Keratinocyte (primary cell): ENCODE measurements around the gene UBE2J2. TPM values are rescaled to one million over a fixed set of nuclear protein-coding genes. Genes with fewer than 3 reads are reported as not detected.

Experiments used
- DNase-seq: peaks from one replicate; pipeline ENCODE4 v3.0.0-alpha.2; 2011; ENCODE audit warnings: low read depth, missing footprints, low spot score
- FAIRE-seq: peaks from 2 replicates; lab custom pipeline; 2011; peaks lifted over from hg19 to GRCh38; lab: Jason Lieb, UNC
- H2AFZ ChIP-seq: 2 replicates; pipeline ENCODE4 v1.6.0; 2012; ENCODE audit warnings: low read length, control low read depth, inconsistent platforms; ENCODE audit not compliant: control insufficient read depth
- H3K27ac ChIP-seq: 2 replicates; pipeline ENCODE4 v1.5.1; 2011; ENCODE audit warnings: low read length; ENCODE audit not compliant: control insufficient read depth, insufficient read depth
- H3K27me3 ChIP-seq: 3 replicates; pipeline ENCODE4 v1.6.0; 2011; ENCODE audit warnings: low read length; ENCODE audit not compliant: control insufficient read depth, insufficient read depth; ENCODE audit errors: extremely low read depth
- H3K36me3 ChIP-seq, 2 experiments: 2 replicates in 1 of 2; 3 replicates in 1 of 2; pipeline ENCODE4 v1.5.1; 2011; ENCODE audit warnings: low read length in 2 of 2, mild to moderate bottlenecking in 1 of 2; ENCODE audit not compliant: control insufficient read depth in 2 of 2, insufficient read depth in 2 of 2; ENCODE audit errors: extremely low read depth in 1 of 2
- H3K4me1 ChIP-seq: 3 replicates; pipeline ENCODE4 v1.5.1; 2011; ENCODE audit warnings: low read length; ENCODE audit not compliant: control insufficient read depth, insufficient read depth; ENCODE audit errors: extremely low read depth
- H3K4me2 ChIP-seq: 3 replicates; pipeline ENCODE4 v1.6.0; 2011; ENCODE audit warnings: low read depth, low read length; ENCODE audit not compliant: control insufficient read depth, insufficient read depth; ENCODE audit errors: extremely low read depth
- H3K4me3 ChIP-seq, 3 experiments: fragments of 200-600 bp in 1 of 3; sonication (generic) in 1 of 3; 2 replicates in 2 of 3; 3 replicates in 1 of 3; pipeline ENCODE4 v1.5.1; 2011 to 2016; ENCODE audit warnings: low read length in 3 of 3, mild to moderate bottlenecking in 3 of 3, control low read depth in 2 of 3, inconsistent platforms in 1 of 3, low read depth in 1 of 3, mixed read lengths in 1 of 3, mixed run types in 1 of 3, moderate library complexity in 1 of 3; ENCODE audit not compliant: control insufficient read depth in 2 of 3, insufficient read depth in 2 of 3; ENCODE audit errors: extremely low read depth in 1 of 3
- H3K79me2 ChIP-seq: 2 replicates; pipeline ENCODE4 v1.6.0; 2012; ENCODE audit warnings: low read length; ENCODE audit not compliant: control insufficient read depth, insufficient read depth
- H3K9ac ChIP-seq: 3 replicates; pipeline ENCODE4 v1.6.0; 2011; ENCODE audit warnings: low read length; ENCODE audit not compliant: control insufficient read depth, insufficient read depth; ENCODE audit errors: extremely low read depth
- H3K9me1 ChIP-seq: 3 replicates; pipeline ENCODE4 v1.6.0; 2011; ENCODE audit warnings: low read length; ENCODE audit not compliant: control insufficient read depth, insufficient read depth; ENCODE audit errors: extremely low read depth
- H3K9me3 ChIP-seq: 2 replicates; pipeline ENCODE4 v1.5.1; 2012; ENCODE audit warnings: low read depth, low read length; ENCODE audit not compliant: control insufficient read depth
- H4K20me1 ChIP-seq: 3 replicates; pipeline ENCODE4 v1.6.0; 2011; ENCODE audit warnings: low read length; ENCODE audit not compliant: control insufficient read depth, insufficient read depth; ENCODE audit errors: extremely low read depth
- CTCF ChIP-seq, 3 experiments: IDR thresholded peaks in 1 of 3; conservative IDR thresholded peaks in 1 of 3; optimal IDR thresholded peaks in 1 of 3; 2 replicates in 2 of 3; 3 replicates in 1 of 3; pipeline versions ENCODE3 to v1.5.1; 2011; ENCODE audit warnings: low read length in 3 of 3, mild to moderate bottlenecking in 3 of 3, moderate library complexity in 2 of 3, control low read depth in 1 of 3, inconsistent platforms in 1 of 3; ENCODE audit not compliant: insufficient read depth in 2 of 3; ENCODE audit errors: extremely low read depth in 1 of 3
- EZH2 ChIP-seq: IDR thresholded peaks from one replicate; pipeline ENCODE4 v1.6.1; 2012; ENCODE audit warnings: inconsistent platforms, mild to moderate bottlenecking, low read length, moderate library complexity
- dilution Hi-C: fragments of 300-500 bp; cut with MboI; formaldehyde crosslinking; loops from one replicate; pipeline ENCODE4 v1.7.0; 2020; ENCODE audit warnings: low sequenced_read_pairs; ENCODE audit not compliant: extremely low pct_ligation_motif_present
- polyA plus RNA-seq, 5 experiments: library from polyadenylated mRNA; depleted of rRNA in 3 of 5; stranded (reverse) in 3 of 5; stranded (forward) in 1 of 5; unstranded in 1 of 5; fragments of >200 nt; gene quantifications; 1 replicate in 1 of 5; 2 replicates in 3 of 5; 3 replicates in 1 of 5; pipeline versions ENCODE4 v1.2.1 to v1.2.3, GENCODE V29; 2011 to 2012; ENCODE audit warnings: missing spikeins in 2 of 5, low read depth in 1 of 5, low replicate concordance in 1 of 5

The UBE2J2 gene
- polyA plus RNA-seq, 1 donor (not counting 4 experiments of a cell fraction or from before 2014, with no cell fraction given): 27.0 TPM

DNA sequence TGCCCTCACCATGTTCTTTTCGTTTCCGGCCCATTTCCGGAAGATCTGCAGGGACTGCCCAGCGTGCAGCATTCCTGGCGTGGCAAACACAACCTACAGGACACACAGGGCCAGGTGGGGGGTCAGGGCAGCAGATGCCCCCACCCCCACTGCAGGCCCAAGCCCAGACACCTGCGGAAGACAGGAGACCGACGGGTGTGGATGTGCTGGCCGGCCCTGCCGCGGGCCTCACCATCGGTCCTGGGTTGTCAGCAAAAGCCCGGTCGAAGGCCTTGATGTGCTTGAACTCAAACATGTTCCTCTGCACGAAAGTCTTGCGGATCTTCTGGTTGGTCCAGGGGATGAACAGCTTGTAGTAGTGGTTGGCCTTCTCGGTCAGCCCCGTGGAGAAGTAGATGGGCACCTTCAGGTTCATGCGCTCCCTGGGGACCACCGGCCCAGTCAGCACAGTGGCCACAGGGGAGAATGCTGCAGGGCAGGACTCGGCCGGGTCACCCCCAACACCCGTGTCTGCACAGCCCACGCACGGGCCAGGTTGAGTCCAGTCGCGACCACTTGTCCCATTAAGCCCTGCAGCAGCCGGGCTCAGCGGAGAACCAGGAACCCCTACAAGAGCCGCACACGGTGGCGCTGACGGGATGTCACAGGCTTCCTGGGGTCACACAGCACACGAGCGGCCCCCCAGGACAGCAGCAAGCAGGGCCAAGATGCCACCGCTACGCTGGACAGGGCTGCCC lies 40.0 kb upstream of the UBE2J2 start:
- Histone ChIP-seq H3K79me2 (peaks cover 28% of the 10 kb centered on the region), H2AFZ (no peak overlapping the region), H3K4me2 (no peak overlapping the region), H3K9me1 (no peaks in the 10 kb centered on the region), H3K27me3 (no peaks in the 10 kb centered on the region), H3K4me1 (peaks cover 27% of the 10 kb centered on the region), H3K4me3 (no peak overlapping the region), H4K20me1 (peaks cover 10% of the 10 kb centered on the region), H3K9me3 (no peaks in the 10 kb centered on the region), H3K9ac (no peak overlapping the region), H3K36me3 (peaks cover 34 to 40% of the 10 kb centered on the region in 2 experiments), H3K27ac (no peak overlapping the region)
- dilution Hi-C loops: no loop called here
- DNase-seq (no peak), FAIRE-seq (no peak)
- TF ChIP-seq EZH2 (no peak), CTCF (optimal IDR thresholded peaks at IDR 0.05 in 1 of 3, IDR thresholded peaks at IDR 0.05 in 1 of 3, conservative IDR thresholded peaks at IDR 0.05 in 1 of 3; ENCODE audit: extremely low read depth in 1 of 3, insufficient read depth in 2 of 3, low read length in 3 of 3) (no peak)

- FAIRE-seq (no peak), DNase-seq (no peak)
- Histone ChIP-seq H3K36me3 (peaks cover 33 to 39% of the 10 kb centered on the region in 2 experiments), H2AFZ (no peak overlapping the region), H3K4me2 (no peak overlapping the region), H3K4me1 (peaks cover 18% of the 10 kb centered on the region), H3K4me3 (no peak overlapping the region), H4K20me1 (peaks cover 8% of the 10 kb centered on the region), H3K27me3 (no peaks in the 10 kb centered on the region), H3K9ac (no peak overlapping the region), H3K9me3 (no peaks in the 10 kb centered on the region), H3K9me1 (no peaks in the 10 kb centered on the region), H3K79me2 (peaks cover 27% of the 10 kb centered on the region), H3K27ac (no peak overlapping the region)
- dilution Hi-C loops: no loop called here
- TF ChIP-seq EZH2: no peak
- no peak for TF ChIP-seq CTCF (optimal IDR thresholded peaks at IDR 0.05 in 1 of 3, IDR thresholded peaks at IDR 0.05 in 1 of 3, conservative IDR thresholded peaks at IDR 0.05 in 1 of 3; ENCODE audit: extremely low read depth in 1 of 3, insufficient read depth in 2 of 3, low read length in 3 of 3)
Observed at GRCh38 chr1:1312450-1313314, 39.0 kb upstream of the UBE2J2 start.
